HepG2 (cell line): ENCODE results near the gene PPP1R12A. TPM values are rescaled to one million over a fixed set of nuclear protein-coding genes. Genes with fewer than 3 reads are reported as not detected.

Source experiments
- ATAC-seq: fragments of 200-7000 bp; cut with Tn5 transposase; 3 replicates; pipeline ENCODE4 v1.9.1; 2020; ENCODE audit warnings: mild to moderate bottlenecking, moderate library complexity
- BruUV-seq: library from RNA; stranded (reverse); fragments of 400-500 nt; replicated peaks from 2 replicates; lab custom pipeline; 2021; lab: Mats Ljungman, UMichigan
- CTCF ChIA-PET: fragments of 300-600 bp; formaldehyde crosslinking; extraction: SDS; loops from one replicate; lab custom pipeline; 2021; ENCODE audit warnings: low total read pairs, inconsistent platforms, low intra/inter-chr PET ratio; lab: Yijun Ruan, JAX
- POLR2A ChIA-PET: fragments of 350-600 bp; sonication (Branson Sonifier 250); formaldehyde crosslinking; loops from one replicate; lab custom pipeline; 2020; ENCODE audit warnings: antibody characterized with exemption, inconsistent platforms; lab: Yijun Ruan, JAX
- DNase-seq: peaks from one replicate; pipeline ENCODE4 v3.0.0-alpha.2; 2015; ENCODE audit warnings: low spot score
- FAIRE-seq: peaks from 3 replicates; lab custom pipeline; 2011; peaks lifted over from hg19 to GRCh38; lab: Jason Lieb, UNC
- H2AFZ ChIP-seq: one replicate; pipeline ENCODE4 v1.6.1; 2011; ENCODE audit warnings: low read length, inconsistent platforms
- H3K27ac ChIP-seq: fragments of 300-600 bp; 3 replicates; pipeline ENCODE4 v1.8.0; 2011; ENCODE audit warnings: mixed run types, mild to moderate bottlenecking, mixed read lengths, low read length, inconsistent platforms; ENCODE audit not compliant: insufficient read depth; ENCODE audit errors: extremely low read length
- H3K27me3 ChIP-seq, 2 experiments: fragments of 200-600 bp in 1 of 2; 2 replicates in 1 of 2; 3 replicates in 1 of 2; pipeline versions ENCODE4 v1.6.0 to v1.8.0; 2011; ENCODE audit warnings: low read length in 2 of 2, mild to moderate bottlenecking in 2 of 2, moderate library complexity in 2 of 2, inconsistent platforms in 1 of 2; ENCODE audit not compliant: insufficient read depth in 2 of 2, control insufficient read depth in 1 of 2
- H3K36me3 ChIP-seq, 2 experiments: fragments of 200-600 bp in 1 of 2; replicated peaks in 1 of 2; 2 replicates in 1 of 2; 3 replicates in 1 of 2; pipeline versions ENCODE4 v1.5.1 to v1.8.0; 2011; ENCODE audit warnings: low read length in 2 of 2, inconsistent platforms in 1 of 2; ENCODE audit not compliant: insufficient read depth in 2 of 2, control insufficient read depth in 1 of 2
- H3K4me1 ChIP-seq: 2 replicates; pipeline ENCODE4 v1.5.1; 2012; ENCODE audit warnings: low read length, inconsistent platforms; ENCODE audit not compliant: insufficient read depth
- H3K4me2 ChIP-seq: 2 replicates; pipeline ENCODE4 v1.6.0; 2011; ENCODE audit warnings: low read depth, low read length, inconsistent platforms
- H3K4me3 ChIP-seq, 3 experiments: fragments of 200-600 bp in 1 of 3; sonication (generic), shearing (Covaris generic) in 1 of 3; replicated peaks in 1 of 3; 2 replicates each; pipeline ENCODE4 v1.5.1; 2011 to 2016; ENCODE audit warnings: low read length in 3 of 3, inconsistent platforms in 2 of 3, low read depth in 2 of 3, mild to moderate bottlenecking in 2 of 3, control low read depth in 1 of 3, mixed read lengths in 1 of 3; ENCODE audit not compliant: insufficient read depth in 1 of 3
- H3K79me2 ChIP-seq: one replicate; pipeline ENCODE4 v1.6.1; 2011; ENCODE audit warnings: low read length, inconsistent platforms; ENCODE audit not compliant: insufficient read depth
- H3K9ac ChIP-seq: 2 replicates; pipeline ENCODE4 v1.6.0; 2011; ENCODE audit warnings: mild to moderate bottlenecking, low read depth, low read length, inconsistent platforms; ENCODE audit not compliant: insufficient read depth
- H3K9me3 ChIP-seq: 2 replicates; pipeline ENCODE4 v1.5.1; 2012; ENCODE audit warnings: mild to moderate bottlenecking, low read length
- H4K20me1 ChIP-seq: 2 replicates; pipeline ENCODE4 v1.6.0; 2011; ENCODE audit warnings: inconsistent platforms, mild to moderate bottlenecking, low read length, moderate library complexity; ENCODE audit not compliant: insufficient read depth
- ETV6 ChIP-seq: sonication (generic); formaldehyde crosslinking; conservative IDR thresholded peaks from 2 replicates; pipeline ENCODE4 v1.4.0; 2020; ENCODE audit warnings: missing genetic modification reagents
- FOXJ3 ChIP-seq: sonication (generic); formaldehyde crosslinking; IDR thresholded peaks from 2 replicates; pipeline ENCODE4 v1.4.0; 2020; ENCODE audit warnings: missing genetic modification reagents, mild to moderate bottlenecking, borderline replicate concordance
- HINFP ChIP-seq: sonication (generic); formaldehyde crosslinking; IDR thresholded peaks from 2 replicates; pipeline ENCODE4 v1.4.0; 2020; ENCODE audit warnings: low read depth, mild to moderate bottlenecking, missing genetic modification reagents
- JDP2 ChIP-seq: sonication (generic); formaldehyde crosslinking; IDR thresholded peaks from 2 replicates; pipeline ENCODE4 v1.8.1; 2022; ENCODE audit warnings: missing genetic modification reagents, borderline replicate concordance
- JUN ChIP-seq: sonication (generic); formaldehyde crosslinking; IDR thresholded peaks from 2 replicates; pipeline ENCODE4 v1.4.0; 2020; ENCODE audit warnings: mild to moderate bottlenecking, missing genetic modification reagents
- PHB2 ChIP-seq: fragments of 450-650 bp; IDR thresholded peaks from 2 replicates; pipeline ENCODE4 v1.6.1; 2018; ENCODE audit not compliant: partially characterized antibody
- THRA ChIP-seq: sonication (generic); formaldehyde crosslinking; IDR thresholded peaks from 2 replicates; pipeline ENCODE4 v1.4.0; 2020; ENCODE audit warnings: missing genetic modification reagents, borderline replicate concordance
- ZFP36L2 ChIP-seq: sonication (generic); formaldehyde crosslinking; IDR thresholded peaks from 2 replicates; pipeline ENCODE4 v1.4.0; 2020; ENCODE audit warnings: missing genetic modification reagents
- ZNF331 ChIP-seq: sonication (generic); formaldehyde crosslinking; IDR thresholded peaks from 2 replicates; pipeline ENCODE4 v1.4.0; 2020; ENCODE audit warnings: missing genetic modification reagents
- ZNF337 ChIP-seq: sonication (generic); formaldehyde crosslinking; IDR thresholded peaks from 2 replicates; pipeline ENCODE4 v1.5.1; 2020; ENCODE audit warnings: missing genetic modification reagents, low read depth, mild to moderate bottlenecking, borderline replicate concordance
- ZNF546 ChIP-seq: sonication (generic); formaldehyde crosslinking; conservative IDR thresholded peaks from 2 replicates; pipeline ENCODE4 v1.8.1; 2023; ENCODE audit warnings: mild to moderate bottlenecking, missing genetic modification reagents
- ZNF556 ChIP-seq: sonication (generic); formaldehyde crosslinking; IDR thresholded peaks from 2 replicates; pipeline ENCODE4 v1.4.0; 2020; ENCODE audit warnings: mild to moderate bottlenecking, missing genetic modification reagents, borderline replicate concordance
- ZNF788 ChIP-seq: sonication (generic); formaldehyde crosslinking; IDR thresholded peaks from 2 replicates; pipeline ENCODE4 v1.5.0; 2020; ENCODE audit warnings: mild to moderate bottlenecking, missing genetic modification reagents, borderline replicate concordance
- WGBS: methylation state at CpG from one replicate; pipeline ENCODE4 v1.1.6; 2017; ENCODE audit warnings: low lambda C conversion rate; 5-methylcytosine and 5-hydroxymethylcytosine counted together
- in situ Hi-C: cut with HindIII; loops from 2 replicates; pipeline ENCODE4 v1.10.0; 2017; ENCODE audit warnings: low pct_unique_long_range_greater_than_20kb; ENCODE audit not compliant: extremely low pct_ligation_motif_present
- intact Hi-C: fragments of 100-400 bp; cut with micrococcal nuclease; formaldehyde crosslinking; loops from one replicate; pipeline ENCODE4 v1.10.0; 2022; ENCODE audit not compliant: unreplicated experiment
- polyA plus RNA-seq, 8 experiments: library from polyadenylated mRNA; depleted of rRNA in 3 of 8; stranded (reverse) in 7 of 8; unstranded in 1 of 8; fragments of >200 nt; fragmentation: Illumina TruSeq in 4 of 8; extraction: Trizol in 4 of 8; gene quantifications; 2 replicates each; pipeline versions ENCODE4 v1.2.1 to v1.2.3, GENCODE V29; 2011 to 2016; ENCODE audit warnings: low read depth in 4 of 8, missing spikeins in 1 of 8, mixed read lengths in 1 of 8; ENCODE audit not compliant: insufficient read depth in 1 of 8
- total RNA-seq, 5 experiments: library from RNA; depleted of rRNA; stranded (reverse); fragments of >200 nt; fragmentation: Illumina TruSeq; extraction: Trizol; gene quantifications; 2 replicates each; pipeline ENCODE4 v1.2.3, GENCODE V29; 2016; ENCODE audit warnings: low read depth in 1 of 5
- TF ChIP-seq, protein P1 (sequence below): sonication (generic); formaldehyde crosslinking; IDR thresholded peaks from 2 replicates; pipeline ENCODE4 v1.5.0; 2020; ENCODE audit warnings: missing genetic modification reagents, mild to moderate bottlenecking, borderline replicate concordance

The PPP1R12A gene
- total and polyA plus RNA-seq, 2 of the 13 experiments (the other 11 are each of a cell fraction or from before 2014, with no cell fraction given), result 23.8 to 50.0 TPM

DNA sequence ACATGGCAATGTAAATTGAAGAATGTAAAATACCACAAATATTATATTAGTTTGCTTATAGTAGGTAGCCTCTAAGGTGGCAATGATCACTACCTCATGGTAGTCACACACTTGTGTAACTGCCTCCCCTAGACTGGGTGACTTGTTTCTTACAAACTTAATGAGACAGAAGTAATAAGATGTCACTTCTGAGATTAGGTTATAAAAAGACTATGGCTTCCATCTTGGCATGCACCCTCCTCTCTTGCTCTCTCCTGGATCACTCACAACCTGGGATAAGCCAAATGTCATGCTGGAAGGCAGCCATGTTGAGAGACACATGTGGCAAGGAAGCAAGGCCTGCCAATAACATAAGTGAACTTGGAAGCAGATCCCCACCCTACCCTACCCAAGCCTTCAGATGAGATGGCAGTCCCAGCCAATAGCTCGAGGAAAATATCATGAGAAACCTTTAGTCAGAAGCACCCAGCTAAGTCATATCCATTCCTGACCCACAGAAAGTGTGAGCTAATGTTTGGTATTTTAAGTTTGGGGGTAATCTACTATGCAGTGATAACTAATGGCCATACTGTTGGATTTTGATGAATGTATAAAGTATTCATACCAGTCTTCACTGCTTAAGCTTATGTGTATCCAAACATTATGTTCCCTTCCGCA is 43.3 kb downstream of the PPP1R12A start:
- ATAC-seq, result no peak
- no peaks in the 10 kb centered on the region for H3K36me3 ChIP-seq
- no peak overlapping the region for H2AFZ ChIP-seq
- intact Hi-C loops (no loop called here), in situ Hi-C loops (no loop called here)
- peaks cover 15% of the 10 kb centered on the region for H3K4me1 ChIP-seq
- H3K9me3 ChIP-seq, result no peaks in the 10 kb centered on the region
- no peaks in the 10 kb centered on the region for H3K27me3 ChIP-seq
- H3K9ac ChIP-seq, result no peak overlapping the region
- no peak overlapping the region for H3K4me3 ChIP-seq
- DNase-seq, result no peak
- POLR2A ChIA-PET, result no interaction called here
- no peak overlapping the region for H3K27ac ChIP-seq
- TF ChIP-seq, protein P1, sequence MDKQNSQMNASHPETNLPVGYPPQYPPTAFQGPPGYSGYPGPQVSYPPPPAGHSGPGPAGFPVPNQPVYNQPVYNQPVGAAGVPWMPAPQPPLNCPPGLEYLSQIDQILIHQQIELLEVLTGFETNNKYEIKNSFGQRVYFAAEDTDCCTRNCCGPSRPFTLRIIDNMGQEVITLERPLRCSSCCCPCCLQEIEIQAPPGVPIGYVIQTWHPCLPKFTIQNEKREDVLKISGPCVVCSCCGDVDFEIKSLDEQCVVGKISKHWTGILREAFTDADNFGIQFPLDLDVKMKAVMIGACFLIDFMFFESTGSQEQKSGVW, result no peak
- TF ChIP-seq ZNF546 (CRISPR knock-in tag) (no peak), ZNF331 (no peak)
- peaks cover 8% of the 10 kb centered on the region for H4K20me1 ChIP-seq
- peaks cover 58% of the 10 kb centered on the region for H3K79me2 ChIP-seq
- CTCF ChIA-PET, result no interaction called here
- BruUV-seq, result no TSS peak
- FAIRE-seq, result no peak
- H3K4me2 ChIP-seq, result no peak overlapping the region
- 96% methylated on average over 2 of the region's 2 CpGs for WGBS

DNA sequence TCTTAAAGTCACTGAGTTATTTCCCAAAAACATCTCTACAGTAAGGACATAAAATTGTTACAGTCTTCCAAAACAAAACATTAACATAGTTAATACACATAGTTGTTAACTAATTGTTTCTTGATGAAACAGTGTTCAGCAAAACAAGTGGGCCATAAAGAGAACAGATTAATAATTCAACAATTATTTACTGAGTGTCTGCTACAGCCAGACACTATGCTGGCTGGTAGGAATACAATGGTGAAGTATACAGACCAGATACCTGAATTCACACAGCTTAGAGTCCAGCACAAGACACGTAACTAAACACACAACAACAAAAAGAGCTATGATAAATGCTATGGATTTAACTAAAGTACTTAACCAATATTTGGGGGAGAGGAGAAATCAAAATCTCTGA is 47.0 kb downstream of the PPP1R12A start:
- H3K4me1 ChIP-seq, result peaks cover 15% of the 10 kb centered on the region

More for the DNA sequence above, 47.0 kb downstream of the PPP1R12A start:
- Histone ChIP-seq H3K4me3 (no peak overlapping the region), H4K20me1 (peaks cover 13% of the 10 kb centered on the region), H3K9ac (no peak overlapping the region), H3K9me3 (no peaks in the 10 kb centered on the region), H3K36me3 (no peaks in the 10 kb centered on the region), H3K27ac (no peak overlapping the region), H3K27me3 (no peaks in the 10 kb centered on the region), H3K79me2 (peaks cover 69% of the 10 kb centered on the region), H2AFZ (no peak overlapping the region), H3K4me2 (no peak overlapping the region)
- CTCF ChIA-PET, result interaction anchor here (1.7 kb wide), 1 partner anchor 103 kb away, joined by 4 read pairs; no protein-coding TSS in a partner anchor
- WGBS, result 82% methylated on average over 1 of the region's 1 CpG
- no TSS peak for BruUV-seq
- in situ Hi-C loops, result no loop called here
- DNase-seq (no peak), FAIRE-seq (no peak), ATAC-seq (peak; percentile 76)
- TF ChIP-seq ETV6 (no peak), JUN (no peak), ZNF337 (CRISPR knock-in tag) (no peak), HINFP (no peak), ZFP36L2 (CRISPR knock-in tag) (no peak), ZNF788 (CRISPR knock-in tag) (no peak), ZNF556 (no peak), FOXJ3 (no peak), THRA (CRISPR knock-in tag) (no peak), JDP2 (no peak), PHB2 (no peak)
- intact Hi-C loops, result loop anchor here (1.0 to 5.0 kb wide), 5 partner anchors 49 to 479 kb away; partner anchors contain the start of gene PPP1R12A
- POLR2A ChIA-PET, result no interaction called here
